Measurements from ENCODE around the gene SH3BGRL2.

DNA sequence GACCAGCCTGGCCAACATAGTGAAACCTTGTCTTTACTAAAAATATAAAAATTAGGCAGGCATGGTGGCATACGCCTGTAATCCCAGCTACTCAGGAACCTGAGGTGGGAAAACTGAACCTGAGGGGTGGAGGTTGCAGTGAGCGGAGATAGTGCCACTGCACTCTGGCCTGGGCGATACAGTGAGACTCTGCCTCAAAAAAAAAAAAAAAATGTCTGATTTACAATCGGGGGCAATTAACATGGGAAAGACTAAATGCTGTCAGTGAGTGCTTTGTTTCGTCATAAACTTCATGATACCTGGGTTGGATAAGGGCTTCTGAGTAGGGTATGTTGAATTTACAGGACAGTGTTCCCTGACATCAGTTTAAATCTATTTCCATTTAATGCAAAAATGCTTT is 8.0 kb upstream of the SH3BGRL2 start:
- TF ChIP-seq, protein P1, sequence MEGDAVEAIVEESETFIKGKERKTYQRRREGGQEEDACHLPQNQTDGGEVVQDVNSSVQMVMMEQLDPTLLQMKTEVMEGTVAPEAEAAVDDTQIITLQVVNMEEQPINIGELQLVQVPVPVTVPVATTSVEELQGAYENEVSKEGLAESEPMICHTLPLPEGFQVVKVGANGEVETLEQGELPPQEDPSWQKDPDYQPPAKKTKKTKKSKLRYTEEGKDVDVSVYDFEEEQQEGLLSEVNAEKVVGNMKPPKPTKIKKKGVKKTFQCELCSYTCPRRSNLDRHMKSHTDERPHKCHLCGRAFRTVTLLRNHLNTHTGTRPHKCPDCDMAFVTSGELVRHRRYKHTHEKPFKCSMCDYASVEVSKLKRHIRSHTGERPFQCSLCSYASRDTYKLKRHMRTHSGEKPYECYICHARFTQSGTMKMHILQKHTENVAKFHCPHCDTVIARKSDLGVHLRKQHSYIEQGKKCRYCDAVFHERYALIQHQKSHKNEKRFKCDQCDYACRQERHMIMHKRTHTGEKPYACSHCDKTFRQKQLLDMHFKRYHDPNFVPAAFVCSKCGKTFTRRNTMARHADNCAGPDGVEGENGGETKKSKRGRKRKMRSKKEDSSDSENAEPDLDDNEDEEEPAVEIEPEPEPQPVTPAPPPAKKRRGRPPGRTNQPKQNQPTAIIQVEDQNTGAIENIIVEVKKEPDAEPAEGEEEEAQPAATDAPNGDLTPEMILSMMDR (IDR thresholded peaks at IDR 0.05) = no peak
- TF ChIP-seq POLR2A (IDR thresholded peaks at IDR 0.05) = no peak
